Ishikawa (cell line): Measurements from ENCODE around the gene SMAD7.
A peak's percentile ranks its signal among the peaks of the same experiment; 100 is the strongest.

Source experiments
- CEBPB ChIP-seq: IDR thresholded peaks from 2 replicates; pipeline ENCODE4 v1.6.1; 2012
- CREB1 ChIP-seq: IDR thresholded peaks from 2 replicates; pipeline ENCODE4 v1.6.1; 2012; ENCODE audit warnings: low read depth
- EGR1 ChIP-seq: IDR thresholded peaks from 2 replicates; pipeline ENCODE4 v1.6.1; 2012
- EP300 ChIP-seq: IDR thresholded peaks from 2 replicates; pipeline ENCODE4 v1.6.1; 2012; ENCODE audit warnings: borderline replicate concordance
- FOXM1 ChIP-seq: IDR thresholded peaks from 2 replicates; pipeline ENCODE4 v1.6.1; 2012; ENCODE audit warnings: low read depth, borderline replicate concordance
- MAX ChIP-seq: IDR thresholded peaks from 2 replicates; pipeline ENCODE4 v1.6.1; 2012
- NFIC ChIP-seq: IDR thresholded peaks from 2 replicates; pipeline ENCODE4 v1.6.1; 2012
- RAD21 ChIP-seq: IDR thresholded peaks from 2 replicates; pipeline ENCODE4 v1.6.1; 2012; ENCODE audit warnings: low read depth
- REST ChIP-seq: IDR thresholded peaks from 2 replicates; pipeline ENCODE4 v1.6.1; 2012; ENCODE audit warnings: low read depth, mild to moderate bottlenecking
- TAF1 ChIP-seq: IDR thresholded peaks from 2 replicates; pipeline ENCODE4 v1.6.1; 2012; ENCODE audit warnings: low read depth, mild to moderate bottlenecking
- TCF12 ChIP-seq: IDR thresholded peaks from 2 replicates; pipeline ENCODE4 v1.6.1; 2012; ENCODE audit warnings: low read depth
- TEAD4 ChIP-seq: IDR thresholded peaks from 2 replicates; pipeline ENCODE4 v1.6.1; 2012
- USF1 ChIP-seq: IDR thresholded peaks from 2 replicates; pipeline ENCODE4 v1.6.1; 2012
- YY1 ChIP-seq: IDR thresholded peaks from 2 replicates; pipeline ENCODE4 v1.6.1; 2012; ENCODE audit warnings: low read depth
- ZBTB7A ChIP-seq: IDR thresholded peaks from 2 replicates; pipeline ENCODE4 v1.6.1; 2012; ENCODE audit warnings: low read depth

Gene SMAD7

GRCh38 chr18:48949606-48950535, 894 bp downstream of the SMAD7 start:
- TF ChIP-seq MAX = peak; percentile 47; the same call in 1 of the 2 replicates
- no peak; the same call in 1 of the 2 replicates for TF ChIP-seq ZBTB7A

GRCh38 chr18:48949050-48949605, 1.6 kb downstream of the SMAD7 start:
- peak; percentile 70 for TF ChIP-seq NFIC
- TF ChIP-seq TEAD4 = no peak

- TF ChIP-seq TEAD4 (no peak), FOXM1 (no peak)
These were observed 2.4 kb downstream of the SMAD7 start for GRCh38 chr18:48948112-48949049.

GRCh38 chr18:48947560-48947959, 3.2 kb downstream of the SMAD7 start:
- TF ChIP-seq REST = no peak
- TF ChIP-seq NFIC = 0 out of 2 replicates have a peak, but pooled peaks have one; percentile 29

- no peak for TF ChIP-seq USF1
- no peak for TF ChIP-seq TCF12
- TF ChIP-seq ZBTB7A = no peak
- no peak for TF ChIP-seq CREB1
- TF ChIP-seq TAF1 = no peak
- no peak for TF ChIP-seq TEAD4
- TF ChIP-seq EP300 = no peak
- TF ChIP-seq RAD21 = no peak
- no peak for TF ChIP-seq MAX
- TF ChIP-seq REST = no peak
- no peak for TF ChIP-seq FOXM1
- no peak for TF ChIP-seq EGR1
- no peak for TF ChIP-seq YY1
- TF ChIP-seq NFIC = no peak
- no peak for TF ChIP-seq CEBPB
These were observed 3.7 kb downstream of the SMAD7 start for GRCh38 chr18:48947092-48947491.

GRCh38 chr18:48946329-48946835, 4.4 kb downstream of the SMAD7 start:
- TF ChIP-seq MAX = no peak
- peak; percentile 37; the same call in 1 of the 2 replicates for TF ChIP-seq TEAD4
- no peak for TF ChIP-seq CEBPB
- TF ChIP-seq TCF12 = 0 out of 2 replicates have a peak, but pooled peaks have one; percentile 13
- no peak for TF ChIP-seq TAF1
- TF ChIP-seq RAD21 = no peak
- 0 out of 2 replicates have a peak, but pooled peaks have one; percentile 17 for TF ChIP-seq EP300
- TF ChIP-seq REST = no peak
